Measurements from ENCODE around the gene RPL39L.
"Not testable (repeated sequence)": the region's sequence is repeated elsewhere in the genome, so short reads cannot be mapped to it uniquely, and the experiment has no call there.

RPL39L gene

GRCh38 chr3:187136936-187137335 lies 2.4 kb downstream of the RPL39L start:
- peak; percentile 14 for DNase-seq

- DNase-seq, result peak; percentile 60
Measured at GRCh38 chr3:187136337-187136736, 3.0 kb downstream of the RPL39L start.

GRCh38 chr3:187135172-187135690 lies 4.1 kb downstream of the RPL39L start:
- not testable (repeated sequence) for DNase-seq

- peak; percentile 16 for DNase-seq
Measured at GRCh38 chr3:187133181-187133580, 6.1 kb downstream of the RPL39L start.

GRCh38 chr3:187132666-187133065 lies 6.6 kb downstream of the RPL39L start:
- no peak for DNase-seq

GRCh38 chr3:187131981-187132380 lies 7.3 kb downstream of the RPL39L start:
- DNase-seq, result no peak

- DNase-seq, result peak; percentile 87
Measured at GRCh38 chr3:187130346-187131066, 8.8 kb downstream of the RPL39L start.

GRCh38 chr3:187125319-187126031 lies 13.8 kb downstream of the RPL39L start:
- DNase-seq, result no peak

- DNase-seq, result no peak
Measured at GRCh38 chr3:187122261-187122660, 17.0 kb downstream of the RPL39L start.

GRCh38 chr3:187120326-187120725 lies 19.0 kb downstream of the RPL39L start:
- DNase-seq, result no peak

GRCh38 chr3:187114511-187114910 lies 24.8 kb downstream of the RPL39L start:
- DNase-seq, result no peak

- peak; percentile 64 for DNase-seq
Measured at GRCh38 chr3:187112934-187113793, 26.1 kb downstream of the RPL39L start.

GRCh38 chr3:187110156-187110555 lies 29.1 kb downstream of the RPL39L start:
- no peak for DNase-seq

GRCh38 chr3:187107989-187108388 lies 31.3 kb downstream of the RPL39L start:
- DNase-seq, result no peak

GRCh38 chr3:187105700-187106099 lies 33.6 kb downstream of the RPL39L start:
- DNase-seq, result no peak

- peak; percentile 10 for DNase-seq
Measured at GRCh38 chr3:187104933-187105332, 34.4 kb downstream of the RPL39L start.

- DNase-seq, result no peak
Measured at GRCh38 chr3:187104342-187104741, 35.0 kb downstream of the RPL39L start.

- DNase-seq, result no peak
Measured at GRCh38 chr3:187103251-187103650, 36.0 kb downstream of the RPL39L start.

GRCh38 chr3:187102073-187102634 lies 37.1 kb downstream of the RPL39L start:
- DNase-seq, result no peak

GRCh38 chr3:187101184-187102072 lies 37.9 kb downstream of the RPL39L start:
- peak; percentile 88 for DNase-seq

- DNase-seq, result peak; percentile 81
Measured at GRCh38 chr3:187098923-187099512, 40.3 kb downstream of the RPL39L start.
